NB4 (cell line): ENCODE measurements around the gene ADD1.
A peak's percentile ranks its signal among the peaks of the same experiment; 100 is the strongest.

ENCODE experiments used
- DNase-seq: peaks from one replicate; pipeline ENCODE4 v3.0.0; 2010; ENCODE audit warnings: low read depth
- H3K4me3 ChIP-seq: one replicate; pipeline ENCODE4 v1.5.1; 2011; ENCODE audit warnings: mild to moderate bottlenecking, low read depth, low read length, moderate library complexity
- MYC ChIP-seq: IDR thresholded peaks from 2 replicates; pipeline ENCODE4 v1.6.1; 2011; ENCODE audit warnings: low read depth, low read length
- POLR2A ChIP-seq: IDR thresholded peaks from 2 replicates; pipeline ENCODE4 v1.6.1; 2011; ENCODE audit warnings: mild to moderate bottlenecking; ENCODE audit not compliant: insufficient read length; ENCODE audit errors: extremely low read depth
- TF ChIP-seq, protein P1 (sequence below): IDR thresholded peaks from 2 replicates; pipeline ENCODE4 v1.6.1; 2011; ENCODE audit warnings: low read depth, low read length
- TF ChIP-seq, protein P2 (sequence below): IDR thresholded peaks from one replicate; pipeline ENCODE4 v1.5.1; 2012; ENCODE audit warnings: low read depth, low read length

The ADD1 gene

DNA sequence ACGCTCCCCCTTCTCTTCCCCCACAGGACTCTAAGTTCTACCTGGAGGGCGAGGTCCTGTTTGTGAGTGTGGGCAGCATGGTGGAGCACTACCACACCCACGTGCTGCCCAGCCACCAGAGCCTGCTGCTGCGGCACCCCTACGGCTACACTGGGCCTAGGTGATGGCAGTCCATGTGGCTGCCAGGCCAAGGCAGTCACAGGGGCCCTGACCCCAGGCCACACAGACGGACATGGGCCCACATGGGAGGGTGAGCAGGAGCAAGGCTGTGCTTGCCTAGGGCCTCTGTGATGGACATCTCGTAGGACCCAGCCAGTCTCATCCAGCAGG is 10.0 kb upstream of the ADD1 start:
- H3K4me3 ChIP-seq: no peak overlapping the region
- TF ChIP-seq, protein P1, sequence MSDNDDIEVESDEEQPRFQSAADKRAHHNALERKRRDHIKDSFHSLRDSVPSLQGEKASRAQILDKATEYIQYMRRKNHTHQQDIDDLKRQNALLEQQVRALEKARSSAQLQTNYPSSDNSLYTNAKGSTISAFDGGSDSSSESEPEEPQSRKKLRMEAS: no peak
- TF ChIP-seq POLR2A: no peak

DNA sequence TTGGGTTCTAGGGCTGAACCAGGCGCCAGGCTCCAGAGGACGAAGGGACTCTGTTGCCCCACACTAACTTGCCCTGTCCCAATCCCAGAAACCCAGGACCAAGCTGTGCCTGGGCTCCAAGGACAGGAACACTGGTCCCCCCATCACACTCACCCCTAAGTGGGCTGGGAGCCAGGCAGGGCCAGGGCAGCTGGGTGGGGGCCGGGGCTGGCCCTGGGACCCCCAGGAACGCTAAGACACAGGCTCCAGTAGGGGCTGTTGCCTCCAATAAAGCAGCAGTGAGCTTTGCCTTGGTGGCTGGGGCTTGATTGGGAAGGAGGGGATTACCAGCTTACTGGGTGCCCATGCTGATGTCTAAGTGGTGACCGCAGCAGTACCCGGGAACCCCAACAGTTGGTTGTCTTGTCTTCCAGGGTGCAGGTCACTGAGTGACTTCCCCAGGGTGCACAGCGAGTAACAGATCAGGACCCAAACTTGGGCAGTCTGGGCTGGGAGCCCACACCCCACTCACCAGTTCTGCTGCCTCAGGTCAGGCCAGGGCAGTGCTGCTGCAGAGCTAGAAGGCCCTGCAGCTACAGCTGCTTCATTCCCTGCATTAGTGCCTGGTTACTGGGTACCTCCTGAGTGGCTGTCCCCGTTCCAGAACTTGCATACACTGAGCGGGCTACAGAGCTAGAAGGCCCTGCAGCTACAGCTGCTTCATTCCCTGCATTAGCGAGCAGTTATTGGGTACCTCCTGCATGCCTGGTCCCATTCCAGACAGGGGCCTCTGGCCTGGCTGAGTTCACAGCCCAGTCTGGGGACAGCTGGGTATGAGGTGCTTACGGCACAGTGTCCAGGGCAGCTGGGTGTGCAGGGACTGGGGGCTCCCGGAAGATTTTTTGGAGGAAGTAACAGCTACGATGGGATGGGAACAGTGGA is 9.4 kb upstream of the ADD1 start:
- TF ChIP-seq POLR2A (no peak), MYC (no peak)
- TF ChIP-seq, protein P2, sequence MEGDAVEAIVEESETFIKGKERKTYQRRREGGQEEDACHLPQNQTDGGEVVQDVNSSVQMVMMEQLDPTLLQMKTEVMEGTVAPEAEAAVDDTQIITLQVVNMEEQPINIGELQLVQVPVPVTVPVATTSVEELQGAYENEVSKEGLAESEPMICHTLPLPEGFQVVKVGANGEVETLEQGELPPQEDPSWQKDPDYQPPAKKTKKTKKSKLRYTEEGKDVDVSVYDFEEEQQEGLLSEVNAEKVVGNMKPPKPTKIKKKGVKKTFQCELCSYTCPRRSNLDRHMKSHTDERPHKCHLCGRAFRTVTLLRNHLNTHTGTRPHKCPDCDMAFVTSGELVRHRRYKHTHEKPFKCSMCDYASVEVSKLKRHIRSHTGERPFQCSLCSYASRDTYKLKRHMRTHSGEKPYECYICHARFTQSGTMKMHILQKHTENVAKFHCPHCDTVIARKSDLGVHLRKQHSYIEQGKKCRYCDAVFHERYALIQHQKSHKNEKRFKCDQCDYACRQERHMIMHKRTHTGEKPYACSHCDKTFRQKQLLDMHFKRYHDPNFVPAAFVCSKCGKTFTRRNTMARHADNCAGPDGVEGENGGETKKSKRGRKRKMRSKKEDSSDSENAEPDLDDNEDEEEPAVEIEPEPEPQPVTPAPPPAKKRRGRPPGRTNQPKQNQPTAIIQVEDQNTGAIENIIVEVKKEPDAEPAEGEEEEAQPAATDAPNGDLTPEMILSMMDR: no peak
- TF ChIP-seq, protein P1: no peak
- peak; percentile 49 for DNase-seq
- H3K4me3 ChIP-seq: no peak overlapping the region

More for the DNA sequence above, 10.0 kb upstream of the ADD1 start:
- no peak for DNase-seq

DNA sequence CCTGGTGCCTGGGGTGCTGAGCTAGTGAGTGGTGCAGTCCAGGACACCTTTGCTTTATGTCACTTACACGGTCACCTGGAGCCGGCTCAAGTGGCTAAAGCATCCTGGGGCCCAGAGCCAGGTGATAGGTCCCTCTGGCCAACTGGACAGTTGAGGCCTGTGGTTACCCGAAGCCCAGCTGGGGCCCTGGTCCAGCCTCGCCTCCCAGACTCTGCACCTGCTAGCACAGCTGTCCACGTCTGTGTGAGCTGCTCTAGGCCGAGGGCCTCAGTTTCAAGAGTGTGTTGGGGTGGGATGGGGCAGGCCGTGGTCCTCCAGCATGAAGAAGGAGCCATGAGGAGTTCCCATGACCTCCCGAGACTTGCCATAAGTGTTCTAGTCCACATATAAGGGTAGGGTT is 7.7 kb upstream of the ADD1 start:
- no peak overlapping the region for H3K4me3 ChIP-seq
- TF ChIP-seq POLR2A (no peak), MYC (no peak)
- TF ChIP-seq, protein P2: no peak
- TF ChIP-seq, protein P1: no peak
- no peak for DNase-seq

DNA sequence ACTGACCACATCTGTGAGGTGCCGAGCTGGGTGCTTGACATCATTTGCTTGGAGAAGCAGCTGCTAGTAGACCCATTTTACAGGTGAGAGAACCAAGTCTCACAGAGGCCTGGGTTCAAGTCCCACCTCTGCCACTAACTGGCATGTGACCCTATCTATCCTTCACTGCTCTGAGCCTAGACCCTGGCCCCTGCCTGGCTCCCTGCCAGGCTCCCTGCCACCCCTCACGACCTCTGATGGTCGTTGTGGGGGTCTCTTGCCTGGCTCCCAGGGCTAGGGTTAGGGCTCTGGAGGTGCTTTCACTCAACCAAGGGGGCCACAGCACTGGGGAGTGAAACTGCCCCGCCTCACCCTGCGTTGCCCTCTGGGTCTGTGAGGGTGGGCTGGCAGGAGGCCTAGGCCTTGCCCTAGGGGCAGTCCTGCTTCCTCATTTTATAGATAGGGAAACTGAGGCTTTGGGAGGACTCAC is 7.2 kb upstream of the ADD1 start:
- no peak for TF ChIP-seq POLR2A
- no peak for TF ChIP-seq MYC
- TF ChIP-seq, protein P1: no peak
- H3K4me3 ChIP-seq: no peak overlapping the region
- DNase-seq: no peak

DNA sequence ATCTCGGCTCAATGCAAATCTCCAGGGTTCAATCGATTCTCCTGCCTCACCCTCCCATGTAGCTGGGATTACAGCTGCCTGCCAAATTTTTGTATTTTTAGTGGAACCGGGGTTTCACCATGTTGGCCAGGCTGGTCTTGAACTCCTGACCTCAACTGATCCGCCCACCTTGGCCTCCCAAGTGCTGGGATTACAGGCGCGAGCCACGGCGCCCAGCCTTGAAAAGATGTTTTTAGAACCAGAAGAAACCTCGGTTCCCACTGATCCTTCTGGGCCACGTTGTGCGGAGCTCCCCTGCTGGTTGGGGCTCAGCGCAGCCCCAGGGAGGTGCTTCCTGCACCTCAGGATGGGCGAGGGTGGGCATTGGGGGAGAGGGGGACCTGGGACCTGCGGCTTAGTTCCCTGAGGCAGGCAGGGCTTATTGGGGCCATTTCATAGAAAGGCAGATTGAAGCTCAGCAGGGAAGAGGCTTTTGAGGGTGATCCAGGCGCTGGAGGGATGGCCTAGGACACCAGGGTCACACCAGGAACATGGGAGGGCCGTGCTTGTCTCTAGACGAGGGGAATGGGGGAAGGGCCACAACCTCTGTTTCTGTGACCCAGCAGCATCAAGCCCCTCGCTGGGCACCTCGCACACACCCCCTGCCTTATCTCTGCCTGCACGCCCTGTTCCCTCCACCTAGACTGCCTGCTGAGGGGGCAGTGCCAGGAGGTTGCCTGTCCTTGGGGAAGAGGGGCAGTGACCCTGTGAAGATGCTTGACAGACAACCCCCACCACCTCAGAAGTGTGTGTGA is 6.3 kb upstream of the ADD1 start:
- no peak for DNase-seq
- H3K4me3 ChIP-seq: no peak overlapping the region
- TF ChIP-seq, protein P2: no peak
- TF ChIP-seq MYC: no peak
- no peak for TF ChIP-seq POLR2A
- TF ChIP-seq, protein P1: no peak

DNA sequence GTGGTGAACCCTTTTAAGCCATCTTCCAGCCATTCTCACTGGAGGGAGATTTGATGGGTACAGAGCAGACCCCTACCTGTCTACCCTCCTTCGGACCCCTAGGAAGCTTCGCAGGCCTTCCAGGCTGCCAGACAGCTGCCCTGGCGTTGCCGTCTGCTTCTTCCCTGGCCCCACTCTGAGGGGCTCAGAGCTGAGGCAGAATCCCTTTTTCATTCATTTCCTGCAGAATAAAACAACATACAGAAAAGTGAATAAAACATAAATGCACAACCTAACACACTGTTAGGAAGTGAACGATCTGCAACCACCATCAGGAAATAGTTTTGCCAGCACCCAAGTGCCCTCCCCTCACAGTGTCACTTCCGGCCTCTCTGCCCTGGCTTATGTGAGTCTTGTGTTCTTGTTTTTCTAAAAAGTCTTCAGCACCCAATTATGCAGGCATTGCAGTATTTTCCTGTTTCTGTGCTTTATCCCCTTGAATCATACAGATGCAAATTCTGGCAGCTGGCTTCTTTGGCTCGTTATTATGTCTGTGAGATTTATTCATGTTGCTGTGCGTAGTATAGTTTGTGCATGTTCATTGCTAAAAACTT is 5.6 kb upstream of the ADD1 start:
- DNase-seq: peak; percentile 79
- TF ChIP-seq, protein P1: no peak; the same call in 1 of the 2 replicates
- TF ChIP-seq POLR2A (no peak), MYC (no peak)
- TF ChIP-seq, protein P2: no peak
- H3K4me3 ChIP-seq: peak overlapping the region; percentile 19
